Omental fat pad (tissue), 4 donors: ENCODE measurements around the gene VWDE. TPM values are rescaled to one million over a fixed set of nuclear protein-coding genes. Genes with fewer than 3 reads are reported as not detected.

Source experiments
- ATAC-seq: fragments of 150-250 bp; one replicate; pipeline ENCODE4 v1.9.1; 2016; ENCODE audit warnings: mild to moderate bottlenecking, moderate library complexity; ENCODE audit not compliant: low FRiP score
- DNase-seq: peaks from one replicate; pipeline ENCODE4 v3.0.0-alpha.2; 2019; ENCODE audit warnings: low spot score
- CTCF ChIP-seq, 3 donors: fragments of 450-650 bp; IDR thresholded peaks; one replicate each; pipeline ENCODE4 v1.5.1; 2016 to 2017; ENCODE audit warnings: antibody characterized with exemption in 3 of 3, mild to moderate bottlenecking in 3 of 3, moderate library complexity in 2 of 3
- total RNA-seq, 4 donors: library from RNA; depleted of rRNA; stranded (reverse); fragments of >200 nt; gene quantifications; one replicate each; pipeline ENCODE4 v1.1.0, GENCODE V29; 2016

VWDE gene
- total RNA-seq, 4 donors from 2014 or later: 0.12 to 0.25 (median 0.16) TPM; not detected in 1

- no peak for DNase-seq
- ATAC-seq: no peak
- no peak for TF ChIP-seq CTCF (IDR thresholded peaks at IDR 0.05)
Measured at GRCh38 chr7:12369756-12370155, 33.9 kb downstream of the VWDE start.

- ATAC-seq: no peak
Measured at GRCh38 chr7:12369072-12369471, 34.6 kb downstream of the VWDE start.

GRCh38 chr7:12360948-12361347 is 42.7 kb downstream of the VWDE start:
- DNase-seq (no peak), ATAC-seq (no peak)
- TF ChIP-seq CTCF (IDR thresholded peaks at IDR 0.05): no peak

More at GRCh38 chr7:12369072-12369471, 34.6 kb downstream of the VWDE start:
- DNase-seq: no peak
- no peak for TF ChIP-seq CTCF (IDR thresholded peaks at IDR 0.05)

- ATAC-seq (no peak), DNase-seq (no peak)
- no peak for TF ChIP-seq CTCF (IDR thresholded peaks at IDR 0.05)
Measured at GRCh38 chr7:12358694-12359093, 45.0 kb downstream of the VWDE start.

GRCh38 chr7:12357508-12357907 is 46.2 kb downstream of the VWDE start:
- no peak for TF ChIP-seq CTCF (IDR thresholded peaks at IDR 0.05)
- no peak for ATAC-seq
- no peak for DNase-seq

- no peak for TF ChIP-seq CTCF (IDR thresholded peaks at IDR 0.05)
- ATAC-seq: no peak
- no peak for DNase-seq
Measured at GRCh38 chr7:12351843-12352242, 51.8 kb downstream of the VWDE start.

GRCh38 chr7:12350971-12351370 is 52.7 kb downstream of the VWDE start:
- ATAC-seq (no peak), DNase-seq (no peak)
- TF ChIP-seq CTCF (IDR thresholded peaks at IDR 0.05): no peak
